ENCODE results near the gene C16orf90.
A peak's percentile ranks its signal among the peaks of the same experiment; 100 is the strongest.
"Not testable (repeated sequence)": the region's sequence is repeated elsewhere in the genome, so short reads cannot be mapped to it uniquely, and the experiment has no call there.

The C16orf90 gene

GRCh38 chr16:3482659-3483241, 12.5 kb downstream of the C16orf90 start:
- no peak for DNase-seq

GRCh38 chr16:3481696-3482658, 13.3 kb downstream of the C16orf90 start:
- no peak for DNase-seq

DNA sequence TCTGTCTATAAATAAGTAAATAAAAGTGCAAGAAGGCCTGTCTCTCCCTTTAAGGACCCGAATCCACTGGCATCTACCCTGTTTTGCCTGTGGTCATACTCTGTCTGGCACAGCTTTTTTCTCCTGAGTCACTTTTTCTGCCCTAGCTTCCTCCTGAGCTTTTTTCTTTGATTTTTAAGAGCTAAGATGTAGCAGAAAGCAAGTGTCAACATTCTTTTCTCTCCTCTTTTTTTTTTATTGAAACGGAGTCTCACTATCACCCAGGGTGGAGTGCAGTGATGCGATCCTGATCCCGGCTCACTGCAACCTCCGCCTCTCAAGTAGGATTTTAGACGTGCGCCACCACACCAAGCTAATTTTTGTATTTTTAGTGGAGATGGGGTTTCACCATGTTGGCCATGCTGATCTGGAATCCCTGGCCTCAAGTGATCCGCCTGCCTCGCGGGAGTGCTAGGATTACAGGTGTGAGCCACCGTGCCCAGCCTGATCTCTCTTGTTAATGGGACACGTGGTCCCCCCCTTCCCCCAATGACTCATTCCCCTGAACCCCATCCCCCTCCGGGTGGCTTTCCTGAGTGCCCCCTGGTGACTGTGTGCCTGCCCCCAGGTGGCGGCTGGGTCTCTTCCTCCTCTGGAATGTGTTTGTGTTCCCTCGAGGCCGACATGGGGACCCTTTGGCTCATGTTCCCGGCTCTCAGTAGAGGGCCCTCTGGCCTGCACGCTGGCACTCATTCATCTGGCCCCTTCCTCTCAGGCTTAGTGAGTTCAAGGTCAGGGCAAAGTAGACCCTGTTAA, 14.2 kb downstream of the C16orf90 start:
- DNase-seq = no peak

- DNase-seq = no peak
These were observed 15.6 kb downstream of the C16orf90 start for GRCh38 chr16:3479654-3480216.

DNA sequence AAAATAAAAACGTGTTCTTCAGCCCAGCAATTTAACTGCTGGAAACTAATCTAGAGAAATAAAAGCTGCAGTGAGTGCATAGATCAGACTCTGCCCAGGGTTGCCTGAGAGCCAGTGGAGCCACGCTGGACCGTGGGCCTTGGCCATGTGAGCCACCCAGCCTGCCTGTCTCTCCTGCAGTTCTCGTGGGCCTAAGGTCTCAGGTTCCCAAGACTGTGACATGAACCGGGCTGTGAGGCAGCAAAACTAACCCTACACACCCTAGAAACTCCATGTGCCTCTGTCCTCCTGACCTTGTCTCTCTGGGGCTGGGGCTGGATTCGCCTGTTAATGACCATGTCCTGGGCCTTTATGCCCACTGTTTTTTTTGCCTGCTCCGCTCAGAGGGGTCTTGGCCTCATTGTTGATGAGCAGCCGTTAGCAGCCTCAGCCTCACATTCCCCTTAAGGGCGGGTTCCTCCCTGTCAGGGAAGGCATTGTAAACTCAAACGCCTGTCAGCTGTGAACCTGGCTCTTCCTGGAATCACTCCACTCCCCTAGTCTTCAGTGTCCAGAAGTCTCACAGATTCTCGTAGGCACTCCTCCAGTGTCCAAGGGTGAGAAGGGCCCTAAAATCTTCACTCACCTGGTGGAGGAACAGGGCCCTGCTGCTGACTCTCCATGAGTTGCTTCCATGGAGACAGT, 16.9 kb downstream of the C16orf90 start:
- DNase-seq = no peak

DNA sequence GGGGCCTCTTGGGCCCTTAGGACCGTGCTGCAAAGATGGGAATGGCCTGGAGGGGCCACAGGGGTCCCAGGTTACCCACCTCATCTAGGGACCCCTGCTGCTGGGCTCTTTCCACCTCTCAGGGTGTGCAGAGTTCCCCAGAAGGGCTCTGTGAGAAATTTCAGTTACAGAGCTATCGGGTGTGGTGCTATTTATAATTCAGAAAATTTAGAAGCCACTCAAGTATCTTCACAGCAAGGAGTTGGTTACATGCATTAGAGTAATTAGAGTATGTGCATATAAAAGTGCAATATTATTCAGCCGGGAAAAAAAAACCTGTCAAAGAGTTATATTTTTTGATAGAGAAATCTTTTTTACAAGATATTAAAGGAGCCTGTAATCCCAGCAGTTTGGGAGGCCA, 18.9 kb downstream of the C16orf90 start:
- no peak for DNase-seq

DNA sequence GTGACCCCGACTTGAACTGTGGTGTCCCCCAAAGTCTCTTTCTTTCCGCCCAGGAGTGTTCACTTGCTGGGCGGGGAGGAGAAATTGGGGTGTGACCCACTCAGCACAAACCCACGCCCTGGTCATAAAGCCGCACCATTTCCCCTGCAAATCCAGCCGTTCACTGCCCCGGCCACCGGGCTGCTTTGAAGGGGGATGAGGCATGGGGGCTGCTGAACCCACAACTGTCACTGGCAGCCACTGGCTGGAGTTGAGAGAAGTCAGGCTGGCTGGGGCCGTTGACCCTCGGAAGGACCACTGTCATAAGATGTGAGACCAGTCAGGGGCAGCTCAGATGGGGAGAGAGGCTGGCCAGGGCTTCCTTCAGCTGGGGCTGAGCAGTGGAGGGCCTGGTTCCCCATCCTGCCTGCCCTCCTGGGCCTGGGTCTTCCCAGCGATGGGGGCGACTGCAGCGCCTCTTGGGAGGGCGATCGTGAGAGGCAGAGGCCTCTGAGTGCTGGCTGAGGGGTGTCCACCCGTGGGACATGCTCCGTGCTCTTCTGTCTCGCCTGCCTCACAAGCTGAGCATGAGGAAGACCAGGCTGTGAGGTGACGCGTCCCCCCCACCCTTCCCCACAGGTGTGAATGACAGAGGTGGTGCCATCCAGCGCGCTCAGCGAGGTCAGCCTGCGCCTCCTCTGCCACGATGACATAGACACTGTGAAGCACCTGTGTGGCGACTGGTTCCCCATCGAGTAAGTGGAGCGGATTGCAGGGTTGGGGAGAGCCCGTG, 19.5 kb downstream of the C16orf90 start:
- no peak for DNase-seq

- DNase-seq = not testable (repeated sequence)
These were observed 20.4 kb downstream of the C16orf90 start for GRCh38 chr16:3474870-3475269.

DNA sequence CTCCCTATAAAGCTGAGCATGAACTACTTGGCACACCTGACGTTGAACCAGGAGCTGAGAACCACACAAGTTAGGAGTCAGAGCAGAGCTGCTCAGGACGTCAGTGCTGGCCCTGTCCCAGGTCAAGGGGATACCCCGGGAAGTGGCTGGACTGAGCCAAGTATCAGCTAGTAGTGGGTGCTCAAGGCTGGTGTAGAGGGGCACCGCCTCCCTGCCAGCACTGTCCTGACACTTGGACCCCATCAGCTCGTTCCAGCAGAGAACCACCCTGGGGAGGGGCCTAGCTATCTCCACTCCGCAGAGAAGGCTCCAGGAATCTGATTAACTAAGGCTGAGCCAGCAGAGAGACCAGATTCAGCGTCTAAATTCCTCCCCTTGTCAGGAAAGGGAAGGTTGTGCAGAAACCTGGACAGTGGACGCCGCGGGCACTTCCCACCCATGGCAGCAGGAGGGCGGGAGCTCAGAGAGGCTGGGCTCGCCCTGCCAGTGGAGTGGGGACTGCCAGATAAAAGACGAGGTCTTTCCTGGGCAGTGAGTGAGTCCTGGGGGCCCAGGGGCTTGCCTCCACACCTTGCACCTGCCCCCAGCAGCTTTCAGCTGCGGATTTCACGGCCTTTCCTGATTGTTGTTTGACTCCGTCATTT, 21.0 kb downstream of the C16orf90 start:
- DNase-seq = peak; percentile 76

DNA sequence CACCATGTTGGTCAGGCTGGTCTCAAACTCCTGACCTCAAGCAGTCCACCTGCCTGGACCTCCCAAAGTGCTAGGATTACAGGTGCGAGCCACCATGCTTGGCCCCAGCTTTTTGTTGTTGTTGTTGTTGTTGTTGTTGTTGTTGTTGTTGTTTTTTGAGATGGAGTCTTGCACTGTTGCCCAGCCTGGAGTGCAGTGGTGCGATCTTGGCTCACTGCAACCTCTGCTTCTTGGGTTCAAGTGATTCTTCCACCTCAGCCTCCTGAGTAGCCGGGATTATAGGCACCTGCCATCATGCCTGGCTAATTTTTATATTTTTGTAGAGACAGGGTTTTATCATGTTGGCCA, 21.7 kb downstream of the C16orf90 start:
- not testable (repeated sequence) for DNase-seq

- no peak for DNase-seq
These were observed 22.3 kb downstream of the C16orf90 start for GRCh38 chr16:3472878-3473595.

- DNase-seq = no peak
These were observed 23.6 kb downstream of the C16orf90 start for GRCh38 chr16:3471518-3472176.

- DNase-seq = no peak
These were observed 24.6 kb downstream of the C16orf90 start for GRCh38 chr16:3470723-3471122.

- no peak for DNase-seq
These were observed 25.6 kb downstream of the C16orf90 start for GRCh38 chr16:3469736-3470135.

GRCh38 chr16:3468501-3468900, 26.8 kb downstream of the C16orf90 start:
- no peak for DNase-seq

DNA sequence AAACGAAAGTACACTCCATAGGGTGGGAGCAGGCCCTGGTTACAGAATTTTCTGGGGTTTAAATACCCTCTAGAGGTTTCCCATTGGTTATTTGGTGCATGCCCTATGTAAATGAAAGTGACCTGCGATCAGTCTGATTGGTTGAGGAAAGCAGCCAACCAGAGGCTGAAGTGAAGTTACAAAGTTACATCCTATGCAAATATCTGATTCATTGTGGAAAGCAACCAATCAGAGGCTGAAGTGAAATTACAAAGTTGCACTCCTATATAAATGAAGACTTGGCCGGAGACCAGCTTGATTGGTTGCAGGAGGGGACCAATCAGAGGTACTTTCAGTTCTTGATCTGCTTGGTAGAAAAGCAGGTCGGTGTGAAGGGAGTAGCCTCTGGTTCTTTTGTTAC, 27.4 kb downstream of the C16orf90 start:
- peak; percentile 65 for DNase-seq

- no peak for DNase-seq
These were observed 28.1 kb downstream of the C16orf90 start for GRCh38 chr16:3467182-3467581.

- no peak for DNase-seq
These were observed 29.2 kb downstream of the C16orf90 start for GRCh38 chr16:3465911-3466584.

DNA sequence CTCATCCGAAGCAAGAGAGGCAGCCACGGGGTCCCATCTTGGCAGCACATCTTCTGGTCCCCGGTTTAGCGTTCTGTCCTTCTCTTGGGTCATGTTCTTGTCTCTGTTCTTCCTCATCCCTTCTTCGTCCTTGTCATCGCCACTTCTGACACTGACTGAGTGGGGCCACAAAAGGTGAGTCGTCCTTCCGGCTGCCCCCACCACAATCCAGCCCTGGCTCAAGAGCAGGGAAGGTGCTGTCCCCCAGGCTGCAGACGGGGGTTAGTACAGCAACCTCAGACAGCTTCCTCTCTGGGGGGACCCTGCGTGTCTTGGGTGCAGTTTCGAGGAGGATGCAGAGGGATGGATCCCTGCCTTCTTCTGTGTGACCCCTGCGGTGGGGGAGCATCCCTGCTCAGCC, 30.0 kb downstream of the C16orf90 start:
- DNase-seq = no peak
